Spinal cord (tissue), 10 donors: ENCODE results near the gene BCKDK. TPM values are rescaled to one million over a fixed set of nuclear protein-coding genes. Genes with fewer than 3 reads are reported as not detected.
"Not testable (repeated sequence)": the region's sequence is repeated elsewhere in the genome, so short reads cannot be mapped to it uniquely, and the experiment has no call there.

Experiments
- DNase-seq, 6 donors: peaks; one replicate each; pipeline versions ENCODE4 v3.0.0 to v3.0.0-alpha.2; 2013 to 2015; ENCODE audit warnings: low spot score in 6 of 6, low read depth in 4 of 6
- H3K27ac ChIP-seq: one replicate; pipeline ENCODE4 v1.5.1; 2013; ENCODE audit warnings: low read depth, low read length, control low read depth
- H3K27me3 ChIP-seq: one replicate; pipeline ENCODE4 v1.6.1; 2013; ENCODE audit warnings: low read length; ENCODE audit not compliant: control insufficient read depth, insufficient read depth
- H3K36me3 ChIP-seq: one replicate; pipeline ENCODE4 v1.6.1; 2013; ENCODE audit warnings: low read length; ENCODE audit not compliant: control insufficient read depth, insufficient read depth
- H3K4me1 ChIP-seq: one replicate; pipeline ENCODE4 v1.6.1; 2013; ENCODE audit warnings: low read length; ENCODE audit not compliant: control insufficient read depth, insufficient read depth
- H3K4me3 ChIP-seq: one replicate; pipeline ENCODE4 v1.5.1; 2013; ENCODE audit warnings: low read depth, low read length, control low read depth
- H3K9me3 ChIP-seq: one replicate; pipeline ENCODE4 v1.6.1; 2013; ENCODE audit warnings: low read length; ENCODE audit not compliant: control insufficient read depth, insufficient read depth
- WGBS: methylation state at CpG from one replicate; pipeline ENCODE4 v1.1.5; 2013; ENCODE audit warnings: missing lambda C conversion rate; ENCODE audit not compliant: insufficient coverage; 5-methylcytosine and 5-hydroxymethylcytosine counted together
- polyA plus RNA-seq, 2 donors: library from polyadenylated mRNA; unstranded; fragments of 120-200 nt; gene quantifications; one replicate each; pipeline ENCODE4 v1.2.1, GENCODE V29; 2013; ENCODE audit not compliant: insufficient read length in 2 of 2
- total RNA-seq, 2 donors: library from RNA; depleted of rRNA in 1 of 2; stranded (reverse); fragments of 120-200 nt in 1 of 2; fragments of >200 nt in 1 of 2; gene quantifications; one replicate each; pipeline versions ENCODE4 v1.2.3 to v1.2.4, GENCODE V29; 2013 to 2014
- donor health status: healthy.

The BCKDK gene
- total and polyA plus RNA-seq, 4 donors = 13.5 to 49.7 (median 37.3) TPM

GRCh38 chr16:31136822-31137499, 28.8 kb downstream of the BCKDK start:
- peaks cover 28% of the 10 kb centered on the region for H3K4me1 ChIP-seq
- not testable (repeated sequence) for H3K27me3 ChIP-seq, H3K4me3 ChIP-seq, DNase-seq, H3K27ac ChIP-seq, H3K9me3 ChIP-seq
- WGBS = 68% methylated on average over 11 of the region's 20 CpGs
- H3K36me3 ChIP-seq = peaks cover 21% of the 10 kb centered on the region

- Histone ChIP-seq H3K36me3 (peaks cover 6% of the 10 kb centered on the region), H3K27ac (no peak overlapping the region), H3K4me3 (no peak overlapping the region), H3K27me3 (peaks cover 9% of the 10 kb centered on the region), H3K4me1 (peaks cover 33% of the 10 kb centered on the region), H3K9me3 (no peaks in the 10 kb centered on the region)
- DNase-seq = no peak
- 46% methylated on average over 23 of the region's 27 CpGs for WGBS
Observed at GRCh38 chr16:31138621-31139578, 30.7 kb downstream of the BCKDK start.

GRCh38 chr16:31141071-31141469, 32.9 kb downstream of the BCKDK start:
- H3K9me3 ChIP-seq, H3K27me3 ChIP-seq, H3K4me3 ChIP-seq, H3K36me3 ChIP-seq, DNase-seq: not testable (repeated sequence)
- Histone ChIP-seq H3K4me1 (peaks cover 17% of the 10 kb centered on the region), H3K27ac (peak overlapping the region; percentile 81)
- WGBS = 80% methylated on average over 8 of the region's 9 CpGs

- Histone ChIP-seq H3K4me3 (peak overlapping the region; percentile 26), H3K27ac (peak overlapping the region; percentile 81), H3K9me3 (no peaks in the 10 kb centered on the region), H3K4me1 (peaks cover 17% of the 10 kb centered on the region), H3K27me3 (peaks cover 5% of the 10 kb centered on the region), H3K36me3 (peaks cover 6% of the 10 kb centered on the region)
- DNase-seq = no peak
- 27% methylated on average over 10 of the region's 10 CpGs for WGBS
Observed at GRCh38 chr16:31141489-31142108, 33.4 kb downstream of the BCKDK start.

GRCh38 chr16:31142109-31143010, 34.2 kb downstream of the BCKDK start:
- Histone ChIP-seq H3K4me3 (peak overlapping the region; percentile 26), H3K36me3 (peaks cover 6% of the 10 kb centered on the region), H3K4me1 (peaks cover 17% of the 10 kb centered on the region), H3K9me3 (no peaks in the 10 kb centered on the region), H3K27me3 (peaks cover 9% of the 10 kb centered on the region), H3K27ac (peak overlapping the region; percentile 81)
- peak; percentile 84 to 99 (median 96) for DNase-seq
- WGBS = 2% methylated on average over 89 of the region's 89 CpGs

- H3K9me3 ChIP-seq = no peaks in the 10 kb centered on the region
- peaks cover 6% of the 10 kb centered on the region for H3K36me3 ChIP-seq
- H3K27me3 ChIP-seq = peaks cover 16% of the 10 kb centered on the region
- peaks cover 17% of the 10 kb centered on the region for H3K4me1 ChIP-seq
- no peak overlapping the region for H3K27ac ChIP-seq
- DNase-seq = no peak
- no peak overlapping the region for H3K4me3 ChIP-seq
- WGBS = 54% methylated on average over 17 of the region's 22 CpGs
Observed at GRCh38 chr16:31143011-31143693, 35.0 kb downstream of the BCKDK start.

- H3K4me3 ChIP-seq = no peak overlapping the region
- peaks cover 17% of the 10 kb centered on the region for H3K4me1 ChIP-seq
- H3K27ac ChIP-seq = no peak overlapping the region
- H3K9me3 ChIP-seq = no peaks in the 10 kb centered on the region
- 91% methylated on average over 7 of the region's 8 CpGs for WGBS
- peaks cover 6% of the 10 kb centered on the region for H3K36me3 ChIP-seq
- no peak for DNase-seq
- peaks cover 22% of the 10 kb centered on the region for H3K27me3 ChIP-seq
Observed at GRCh38 chr16:31143694-31144148, 35.5 kb downstream of the BCKDK start.

- H3K9me3 ChIP-seq, DNase-seq, H3K36me3 ChIP-seq, H3K4me3 ChIP-seq, H3K27ac ChIP-seq: not testable (repeated sequence)
- Histone ChIP-seq H3K4me1 (peaks cover 17% of the 10 kb centered on the region), H3K27me3 (peaks cover 29% of the 10 kb centered on the region)
- 100% methylated on average over 5 of the region's 7 CpGs for WGBS
Observed at GRCh38 chr16:31144418-31144817, 36.2 kb downstream of the BCKDK start.
